Measurements from ENCODE around the gene SORBS1.

The SORBS1 gene

GRCh38 chr10:95374597-95375209 is 186.5 kb downstream of the SORBS1 start (continued):
- TF ChIP-seq ZNF629 (tag by site-specific recombination; IDR thresholded peaks at IDR 0.05), result no peak
- no peak for TF ChIP-seq ZNF571 (tag by site-specific recombination; IDR thresholded peaks at IDR 0.05)
- no peak for TF ChIP-seq ZNF266 (tag by site-specific recombination; IDR thresholded peaks at IDR 0.05; ENCODE audit: low read depth)
- peak; percentile 25; the same call in 1 of the 2 replicates for TF ChIP-seq ZNF600 (tag by site-specific recombination; IDR thresholded peaks at IDR 0.05)
- no peak for TF ChIP-seq ZNF530 (tag by site-specific recombination; IDR thresholded peaks at IDR 0.05; ENCODE audit: low read depth)
- TF ChIP-seq SETDB1 (IDR thresholded peaks at IDR 0.05; ENCODE audit: insufficient read length, low read length), result no peak
- TF ChIP-seq ZNF121 (tag by site-specific recombination; IDR thresholded peaks at IDR 0.05), result no peak
- no peak for TF ChIP-seq ZBTB44 (tag by site-specific recombination; IDR thresholded peaks at IDR 0.05)
- TF ChIP-seq ZNF624 (tag by site-specific recombination; IDR thresholded peaks at IDR 0.05), result no peak
- TF ChIP-seq ZNF132 (tag by site-specific recombination; IDR thresholded peaks at IDR 0.05; ENCODE audit: borderline replicate concordance), result no peak
- TF ChIP-seq ZNF701 (tag by site-specific recombination; IDR thresholded peaks at IDR 0.05), result no peak
- no peak for TF ChIP-seq ZFP3 (tag by site-specific recombination; IDR thresholded peaks at IDR 0.05; ENCODE audit: low read depth)
- no peak for TF ChIP-seq ZNF23 (tag by site-specific recombination; IDR thresholded peaks at IDR 0.05; ENCODE audit: borderline replicate concordance)
- no peak for TF ChIP-seq ZNF449 (tag by site-specific recombination; IDR thresholded peaks at IDR 0.05)
- no peak for TF ChIP-seq KLF9 (tag by site-specific recombination; IDR thresholded peaks at IDR 0.05; ENCODE audit: low read depth)
- TF ChIP-seq PATZ1 (tag by site-specific recombination; IDR thresholded peaks at IDR 0.05), result 0 out of 2 replicates have a peak, but pooled peaks have one; percentile 19
- TF ChIP-seq ZBTB20 (tag by site-specific recombination; IDR thresholded peaks at IDR 0.05), result no peak
- TF ChIP-seq ZNF544 (tag by site-specific recombination; IDR thresholded peaks at IDR 0.05), result no peak
- no peak for TF ChIP-seq ATF2 (tag by site-specific recombination; IDR thresholded peaks at IDR 0.05; ENCODE audit: low read depth)
- TF ChIP-seq GFI1B (tag by site-specific recombination; IDR thresholded peaks at IDR 0.05), result no peak
- TF ChIP-seq ZNF146 (tag by site-specific recombination; IDR thresholded peaks at IDR 0.05), result no peak
- no peak for TF ChIP-seq PBX3 (CRISPR knock-in tag; IDR thresholded peaks at IDR 0.05)
- no peak for TF ChIP-seq ZNF785 (tag by site-specific recombination; IDR thresholded peaks at IDR 0.05)
- no peak for TF ChIP-seq BCL11B (tag by site-specific recombination; IDR thresholded peaks at IDR 0.05; ENCODE audit: low read depth)
- no peak for TF ChIP-seq ZNF202 (tag by site-specific recombination; IDR thresholded peaks at IDR 0.05; ENCODE audit: borderline replicate concordance)
- TF ChIP-seq ZNF311 (tag by site-specific recombination; IDR thresholded peaks at IDR 0.05; ENCODE audit: borderline replicate concordance), result no peak
- no peak for TF ChIP-seq ZNF169 (tag by site-specific recombination; IDR thresholded peaks at IDR 0.05)
- no peak for TF ChIP-seq PRDM4 (tag by site-specific recombination; IDR thresholded peaks at IDR 0.05)
- no peak for TF ChIP-seq ZNF394 (tag by site-specific recombination; IDR thresholded peaks at IDR 0.05; ENCODE audit: borderline replicate concordance)
- TF ChIP-seq MZF1 (tag by site-specific recombination; IDR thresholded peaks at IDR 0.05; ENCODE audit: borderline replicate concordance), result no peak
- TF ChIP-seq ZNF19 (tag by site-specific recombination; IDR thresholded peaks at IDR 0.05; ENCODE audit: low read depth), result no peak

Measured in HEK293 (cell line).